HEK293 (cell line): ENCODE measurements around the gene OVCH2.

Source experiments
- ATF2 ChIP-seq: fragments of 450-650 bp; formaldehyde crosslinking; IDR thresholded peaks from 2 replicates; pipeline ENCODE4 v1.5.1; 2016; ENCODE audit warnings: missing biosample characterization, missing genetic modification characterization, low read depth
- CTCF ChIP-seq: fragments of 450-650 bp; formaldehyde crosslinking; IDR thresholded peaks from 2 replicates; pipeline ENCODE4 v1.5.1; 2016; ENCODE audit warnings: missing biosample characterization, missing genetic modification characterization
- HOXD13 ChIP-seq: sonication (generic); formaldehyde crosslinking; IDR thresholded peaks from 2 replicates; pipeline ENCODE4 v1.8.0; 2022; ENCODE audit warnings: missing genetic modification reagents, borderline replicate concordance
- KLF1 ChIP-seq: fragments of 450-650 bp; formaldehyde crosslinking; IDR thresholded peaks from 2 replicates; pipeline ENCODE4 v1.5.1; 2016; ENCODE audit warnings: missing biosample characterization, missing genetic modification characterization
- YY2 ChIP-seq: fragments of 450-650 bp; formaldehyde crosslinking; IDR thresholded peaks from 2 replicates; pipeline ENCODE4 v1.5.1; 2016; ENCODE audit warnings: missing biosample characterization, missing genetic modification characterization
- ZNF157 ChIP-seq: fragments of 450-650 bp; formaldehyde crosslinking; IDR thresholded peaks from 2 replicates; pipeline ENCODE4 v1.5.1; 2016; ENCODE audit warnings: missing biosample characterization, missing genetic modification characterization
- ZNF174 ChIP-seq: fragments of 450-650 bp; formaldehyde crosslinking; IDR thresholded peaks from 2 replicates; pipeline ENCODE4 v1.5.0; 2017; ENCODE audit warnings: missing biosample characterization, mild to moderate bottlenecking, missing genetic modification characterization
- ZNF24 ChIP-seq: fragments of 450-650 bp; formaldehyde crosslinking; IDR thresholded peaks from 2 replicates; pipeline ENCODE4 v1.5.1; 2016; ENCODE audit warnings: missing biosample characterization, missing genetic modification characterization
- ZNF354C ChIP-seq: fragments of 450-650 bp; formaldehyde crosslinking; IDR thresholded peaks from 2 replicates; pipeline ENCODE4 v1.5.1; 2016; ENCODE audit warnings: missing biosample characterization, missing genetic modification characterization, low read depth, borderline replicate concordance
- ZNF571 ChIP-seq: fragments of 450-650 bp; formaldehyde crosslinking; IDR thresholded peaks from 2 replicates; pipeline ENCODE4 v1.5.0; 2017; ENCODE audit warnings: missing biosample characterization, missing genetic modification characterization
- ZNF76 ChIP-seq: fragments of 450-650 bp; formaldehyde crosslinking; IDR thresholded peaks from 2 replicates; pipeline ENCODE4; 2016; ENCODE audit warnings: low read depth, missing biosample characterization, missing genetic modification characterization, borderline replicate concordance

- TF ChIP-seq ZNF76 (tag by site-specific recombination) (no peak), CTCF (tag by site-specific recombination) (no peak), KLF1 (no peak), ZNF24 (tag by site-specific recombination) (no peak), ZNF157 (tag by site-specific recombination) (no peak), ZNF354C (no peak), YY2 (no peak), ZNF571 (tag by site-specific recombination) (no peak), ZNF174 (no peak), HOXD13 (CRISPR knock-in tag) (no peak), ATF2 (tag by site-specific recombination) (no peak)
Measured at GRCh38 chr11:7642747-7643146, 63.5 kb downstream of the OVCH2 start.
